HEK293 (cell line): ENCODE results near the gene SPTLC2.

Experiments
- EGR2 ChIP-seq: fragments of 450-650 bp; formaldehyde crosslinking; IDR thresholded peaks from 2 replicates; pipeline ENCODE4 v1.5.1; 2016; ENCODE audit warnings: low read depth, missing biosample characterization, missing genetic modification characterization
- ELK4 ChIP-seq: IDR thresholded peaks from 2 replicates; pipeline ENCODE4 v1.6.1; 2011; ENCODE audit warnings: mild to moderate bottlenecking, low read depth, low read length, borderline replicate concordance
- KLF8 ChIP-seq: fragments of 450-650 bp; formaldehyde crosslinking; IDR thresholded peaks from 2 replicates; pipeline ENCODE4 v1.5.1; 2016; ENCODE audit warnings: missing biosample characterization, missing genetic modification characterization
- PATZ1 ChIP-seq: fragments of 450-650 bp; formaldehyde crosslinking; IDR thresholded peaks from 2 replicates; pipeline ENCODE4 v1.5.1; 2016; ENCODE audit warnings: missing biosample characterization, missing genetic modification characterization
- SETDB1 ChIP-seq: IDR thresholded peaks from one replicate; pipeline ENCODE4 v1.6.1; 2017; ENCODE audit warnings: mild to moderate bottlenecking, low read length, moderate library complexity, mixed read lengths; ENCODE audit not compliant: insufficient read length
- SP2 ChIP-seq: fragments of 450-650 bp; formaldehyde crosslinking; IDR thresholded peaks from 2 replicates; pipeline ENCODE4 v1.5.1; 2016; ENCODE audit warnings: missing biosample characterization, missing genetic modification characterization
- SP3 ChIP-seq: fragments of 450-650 bp; formaldehyde crosslinking; IDR thresholded peaks from 2 replicates; pipeline ENCODE4 v1.5.1; 2016; ENCODE audit warnings: missing biosample characterization, missing genetic modification characterization
- SP7 ChIP-seq: fragments of 450-650 bp; formaldehyde crosslinking; IDR thresholded peaks from 2 replicates; pipeline ENCODE4 v1.5.1; 2016; ENCODE audit warnings: missing biosample characterization, missing genetic modification characterization
- WT1 ChIP-seq: fragments of 450-650 bp; formaldehyde crosslinking; IDR thresholded peaks from 2 replicates; pipeline ENCODE4 v1.5.1; 2016; ENCODE audit warnings: missing biosample characterization, missing genetic modification characterization
- ZBTB11 ChIP-seq: fragments of 450-650 bp; formaldehyde crosslinking; conservative IDR thresholded peaks from 2 replicates; pipeline ENCODE4 v1.5.1; 2016; ENCODE audit warnings: low read depth, missing biosample characterization, missing genetic modification characterization
- ZBTB26 ChIP-seq: fragments of 450-650 bp; formaldehyde crosslinking; optimal IDR thresholded peaks from 2 replicates; pipeline ENCODE3; 2016; ENCODE audit warnings: missing biosample characterization, mild to moderate bottlenecking, missing genetic modification characterization
- ZNF10 ChIP-seq: fragments of 450-650 bp; formaldehyde crosslinking; IDR thresholded peaks from 2 replicates; pipeline ENCODE4 v1.5.1; 2017; ENCODE audit warnings: missing biosample characterization, missing genetic modification characterization
- ZNF114 ChIP-seq: fragments of 450-650 bp; formaldehyde crosslinking; IDR thresholded peaks from 2 replicates; pipeline ENCODE4 v1.5.0; 2017; ENCODE audit warnings: missing biosample characterization, missing genetic modification characterization
- ZNF138 ChIP-seq: fragments of 450-650 bp; formaldehyde crosslinking; IDR thresholded peaks from 2 replicates; pipeline ENCODE4 v1.5.1; 2016; ENCODE audit warnings: missing biosample characterization, missing genetic modification characterization, borderline replicate concordance
- ZNF175 ChIP-seq: fragments of 450-650 bp; formaldehyde crosslinking; IDR thresholded peaks from 2 replicates; pipeline ENCODE4 v1.5.1; 2016; ENCODE audit warnings: missing biosample characterization, missing genetic modification characterization
- ZNF18 ChIP-seq: fragments of 450-650 bp; formaldehyde crosslinking; IDR thresholded peaks from 2 replicates; pipeline ENCODE4 v1.5.1; 2016; ENCODE audit warnings: missing biosample characterization, missing genetic modification characterization
- ZNF302 ChIP-seq: fragments of 450-650 bp; formaldehyde crosslinking; IDR thresholded peaks from 2 replicates; pipeline ENCODE4 v1.5.1; 2016; ENCODE audit warnings: missing biosample characterization, missing genetic modification characterization, low read depth
- ZNF335 ChIP-seq: fragments of 450-650 bp; formaldehyde crosslinking; conservative IDR thresholded peaks from 2 replicates; pipeline ENCODE4 v1.5.1; 2016; ENCODE audit warnings: missing biosample characterization, missing genetic modification characterization
- ZNF362 ChIP-seq: fragments of 450-650 bp; formaldehyde crosslinking; IDR thresholded peaks from 2 replicates; pipeline ENCODE4 v1.5.1; 2016; ENCODE audit warnings: missing biosample characterization, missing genetic modification characterization
- ZNF416 ChIP-seq: fragments of 450-650 bp; formaldehyde crosslinking; IDR thresholded peaks from 2 replicates; pipeline ENCODE4 v1.5.1; 2016; ENCODE audit warnings: missing biosample characterization, missing genetic modification characterization
- ZNF510 ChIP-seq: fragments of 450-650 bp; formaldehyde crosslinking; IDR thresholded peaks from 2 replicates; pipeline ENCODE4 v1.5.1; 2018; ENCODE audit warnings: mild to moderate bottlenecking, missing genetic modification characterization, missing biosample characterization; ENCODE audit not compliant: insufficient replicate concordance
- ZNF600 ChIP-seq: fragments of 450-650 bp; formaldehyde crosslinking; IDR thresholded peaks from 2 replicates; pipeline ENCODE4 v1.5.1; 2016; ENCODE audit warnings: missing biosample characterization, missing genetic modification characterization
- ZNF623 ChIP-seq: fragments of 450-650 bp; formaldehyde crosslinking; IDR thresholded peaks from 2 replicates; pipeline ENCODE4 v1.5.1; 2016; ENCODE audit warnings: missing biosample characterization, missing genetic modification characterization
- ZNF677 ChIP-seq: fragments of 450-650 bp; IDR thresholded peaks from 2 replicates; pipeline ENCODE4 v1.5.0; 2018; ENCODE audit warnings: missing biosample characterization, mild to moderate bottlenecking, missing genetic modification characterization, moderate library complexity
- TF ChIP-seq, protein P1 (sequence below): fragments of 450-650 bp; formaldehyde crosslinking; IDR thresholded peaks from 2 replicates; pipeline ENCODE4 v1.5.1; 2017; ENCODE audit warnings: missing biosample characterization, missing genetic modification characterization
- TF ChIP-seq, protein P2 (sequence below): fragments of 450-650 bp; formaldehyde crosslinking; IDR thresholded peaks from 2 replicates; pipeline ENCODE4 v1.5.1; 2017; ENCODE audit warnings: missing biosample characterization, missing genetic modification characterization

The SPTLC2 gene

DNA sequence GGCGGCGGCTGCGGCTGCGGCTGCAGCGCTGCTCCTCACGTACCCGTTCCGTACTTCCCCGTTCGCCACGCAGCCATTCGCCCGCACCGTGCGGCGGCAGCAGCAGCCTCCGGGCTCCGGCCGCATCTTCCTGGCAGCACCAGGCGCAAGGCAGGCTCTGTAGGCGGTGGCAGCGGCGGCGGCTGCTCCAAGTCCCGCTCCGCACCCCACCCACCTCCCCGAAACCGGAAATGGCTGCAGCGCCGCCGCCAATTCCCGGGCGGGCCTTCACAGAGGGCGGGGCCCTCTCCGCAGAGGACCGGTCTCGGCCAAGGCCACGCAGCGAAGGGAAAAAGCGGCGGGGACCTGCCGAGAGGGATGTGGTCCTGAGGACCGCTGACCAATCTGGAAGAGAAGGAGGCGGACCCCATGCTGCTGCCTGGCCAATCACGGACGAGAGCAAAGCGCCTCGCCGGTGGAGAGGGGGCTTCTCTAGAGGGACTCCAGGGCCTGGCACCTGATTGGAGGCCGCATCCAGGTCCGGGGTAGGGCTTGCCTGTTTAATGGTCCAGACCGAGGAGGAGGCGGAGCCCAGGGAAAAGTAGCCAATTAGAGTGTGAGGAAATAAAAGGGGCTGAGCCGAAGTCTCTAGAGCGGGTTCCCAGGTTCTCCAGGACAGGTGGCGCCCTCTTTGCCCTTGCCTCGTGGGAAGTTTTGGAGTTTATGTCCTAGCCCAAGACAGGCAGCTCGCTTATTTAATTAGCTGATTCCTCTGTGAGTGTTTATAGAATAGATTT, at the start of gene SPTLC2 (continued):
- TF ChIP-seq SP3 (tag by site-specific recombination), result peak; percentile 80
- TF ChIP-seq, protein P1, sequence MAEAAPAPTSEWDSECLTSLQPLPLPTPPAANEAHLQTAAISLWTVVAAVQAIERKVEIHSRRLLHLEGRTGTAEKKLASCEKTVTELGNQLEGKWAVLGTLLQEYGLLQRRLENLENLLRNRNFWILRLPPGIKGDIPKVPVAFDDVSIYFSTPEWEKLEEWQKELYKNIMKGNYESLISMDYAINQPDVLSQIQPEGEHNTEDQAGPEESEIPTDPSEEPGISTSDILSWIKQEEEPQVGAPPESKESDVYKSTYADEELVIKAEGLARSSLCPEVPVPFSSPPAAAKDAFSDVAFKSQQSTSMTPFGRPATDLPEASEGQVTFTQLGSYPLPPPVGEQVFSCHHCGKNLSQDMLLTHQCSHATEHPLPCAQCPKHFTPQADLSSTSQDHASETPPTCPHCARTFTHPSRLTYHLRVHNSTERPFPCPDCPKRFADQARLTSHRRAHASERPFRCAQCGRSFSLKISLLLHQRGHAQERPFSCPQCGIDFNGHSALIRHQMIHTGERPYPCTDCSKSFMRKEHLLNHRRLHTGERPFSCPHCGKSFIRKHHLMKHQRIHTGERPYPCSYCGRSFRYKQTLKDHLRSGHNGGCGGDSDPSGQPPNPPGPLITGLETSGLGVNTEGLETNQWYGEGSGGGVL (tag by site-specific recombination), result no peak
- TF ChIP-seq ZNF138 (tag by site-specific recombination), result no peak
- TF ChIP-seq, protein P2, sequence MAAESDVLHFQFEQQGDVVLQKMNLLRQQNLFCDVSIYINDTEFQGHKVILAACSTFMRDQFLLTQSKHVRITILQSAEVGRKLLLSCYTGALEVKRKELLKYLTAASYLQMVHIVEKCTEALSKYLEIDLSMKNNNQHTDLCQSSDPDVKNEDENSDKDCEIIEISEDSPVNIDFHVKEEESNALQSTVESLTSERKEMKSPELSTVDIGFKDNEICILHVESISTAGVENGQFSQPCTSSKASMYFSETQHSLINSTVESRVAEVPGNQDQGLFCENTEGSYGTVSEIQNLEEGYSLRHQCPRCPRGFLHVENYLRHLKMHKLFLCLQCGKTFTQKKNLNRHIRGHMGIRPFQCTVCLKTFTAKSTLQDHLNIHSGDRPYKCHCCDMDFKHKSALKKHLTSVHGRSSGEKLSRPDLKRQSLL (tag by site-specific recombination), result peak; percentile 91
- TF ChIP-seq ZNF335, result peak; percentile 79
- no peak for TF ChIP-seq ZNF510 (tag by site-specific recombination)
- TF ChIP-seq ZNF623, result no peak
- TF ChIP-seq SP7 (tag by site-specific recombination), result no peak
- TF ChIP-seq ZNF175 (tag by site-specific recombination), result no peak
- TF ChIP-seq WT1 (tag by site-specific recombination), result no peak
- TF ChIP-seq KLF8, result peak; percentile 69
- no peak for TF ChIP-seq ELK4
- no peak for TF ChIP-seq ZNF18 (tag by site-specific recombination)
- TF ChIP-seq EGR2 (tag by site-specific recombination), result peak; percentile 68
- no peak for TF ChIP-seq ZNF677
- TF ChIP-seq ZNF362 (tag by site-specific recombination), result no peak
- peak; percentile 78 for TF ChIP-seq ZBTB11 (tag by site-specific recombination)
- peak; percentile 49 for TF ChIP-seq SETDB1
- peak; percentile 75 for TF ChIP-seq ZNF600
- TF ChIP-seq ZNF10, result no peak
- no peak for TF ChIP-seq ZNF114 (tag by site-specific recombination)
- TF ChIP-seq ZNF302 (tag by site-specific recombination), result no peak
- no peak for TF ChIP-seq ZNF416
- peak; percentile 97 for TF ChIP-seq SP2 (tag by site-specific recombination)
- TF ChIP-seq ZBTB26, result peak; percentile 55
- peak; percentile 80 for TF ChIP-seq PATZ1 (tag by site-specific recombination)
